GM12873 (cell line): ENCODE data around the gene KNDC1.

Experiments used
- CTCF ChIP-seq: IDR thresholded peaks from 2 replicates; pipeline ENCODE4 v1.5.1; 2012; ENCODE audit warnings: low read depth, mild to moderate bottlenecking, moderate library complexity, low read length, control low read depth; ENCODE audit not compliant: insufficient read depth; ENCODE audit errors: missing control alignments

Gene KNDC1

GRCh38 chr10:133163889-133164815 lies 4.1 kb downstream of the KNDC1 start:
- TF ChIP-seq CTCF = no peak

GRCh38 chr10:133164816-133165555 lies 5.0 kb downstream of the KNDC1 start:
- TF ChIP-seq CTCF = no peak

- TF ChIP-seq CTCF = no peak
Observed at GRCh38 chr10:133165556-133166503, 5.8 kb downstream of the KNDC1 start.

GRCh38 chr10:133166504-133166827 lies 6.4 kb downstream of the KNDC1 start:
- no peak for TF ChIP-seq CTCF

- no peak for TF ChIP-seq CTCF
Observed at GRCh38 chr10:133166828-133167692, 7.0 kb downstream of the KNDC1 start.

- no peak for TF ChIP-seq CTCF
Observed at GRCh38 chr10:133167693-133168616, 7.9 kb downstream of the KNDC1 start.
